ENCODE measurements around the gene BDNF. TPM values are rescaled to one million over a fixed set of nuclear protein-coding genes. Genes with fewer than 3 reads are reported as not detected.

BDNF gene
- total RNA-seq, 1 experiment from 2014 or later, result 8.3 TPM

DNA sequence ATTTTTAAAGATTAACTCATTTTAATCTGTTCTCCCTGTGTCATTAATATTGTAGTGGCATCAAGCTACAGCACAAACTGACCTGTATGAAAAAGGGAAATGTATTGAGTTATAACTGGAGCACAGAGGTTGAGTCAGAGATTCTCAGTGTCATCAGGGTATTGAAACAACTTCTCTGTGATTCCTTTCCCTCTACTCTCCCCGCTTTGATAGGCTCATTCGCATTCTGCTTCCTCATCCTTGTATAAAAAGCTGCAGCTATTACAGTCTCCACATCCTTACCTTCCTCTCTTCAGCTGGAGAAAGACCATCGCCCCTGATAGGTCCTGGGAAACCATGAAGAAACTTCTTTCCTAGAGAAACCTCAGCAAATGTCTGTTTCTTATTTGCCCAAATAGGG is 90.0 kb downstream of the BDNF start:
- Mint-ChIP-seq H3K9me3 (ENCODE audit: low read depth, unreplicated experiment) (no peaks in the 10 kb centered on the region), H3K27me3 (ENCODE audit: unreplicated experiment) (peaks cover 24% of the 10 kb centered on the region), H3K4me3 (ENCODE audit: low read depth, unreplicated experiment) (no peak overlapping the region), H3K27ac (ENCODE audit: unreplicated experiment) (no peak overlapping the region), H3K36me3 (ENCODE audit: insufficient read depth, unreplicated experiment) (no peaks in the 10 kb centered on the region), H3K4me1 (ENCODE audit: low read depth, unreplicated experiment) (no peaks in the 10 kb centered on the region)
- CTCF ChIA-PET, result no interaction called here
- DNase-seq, result no peak
- TF ChIP-seq, protein P1, sequence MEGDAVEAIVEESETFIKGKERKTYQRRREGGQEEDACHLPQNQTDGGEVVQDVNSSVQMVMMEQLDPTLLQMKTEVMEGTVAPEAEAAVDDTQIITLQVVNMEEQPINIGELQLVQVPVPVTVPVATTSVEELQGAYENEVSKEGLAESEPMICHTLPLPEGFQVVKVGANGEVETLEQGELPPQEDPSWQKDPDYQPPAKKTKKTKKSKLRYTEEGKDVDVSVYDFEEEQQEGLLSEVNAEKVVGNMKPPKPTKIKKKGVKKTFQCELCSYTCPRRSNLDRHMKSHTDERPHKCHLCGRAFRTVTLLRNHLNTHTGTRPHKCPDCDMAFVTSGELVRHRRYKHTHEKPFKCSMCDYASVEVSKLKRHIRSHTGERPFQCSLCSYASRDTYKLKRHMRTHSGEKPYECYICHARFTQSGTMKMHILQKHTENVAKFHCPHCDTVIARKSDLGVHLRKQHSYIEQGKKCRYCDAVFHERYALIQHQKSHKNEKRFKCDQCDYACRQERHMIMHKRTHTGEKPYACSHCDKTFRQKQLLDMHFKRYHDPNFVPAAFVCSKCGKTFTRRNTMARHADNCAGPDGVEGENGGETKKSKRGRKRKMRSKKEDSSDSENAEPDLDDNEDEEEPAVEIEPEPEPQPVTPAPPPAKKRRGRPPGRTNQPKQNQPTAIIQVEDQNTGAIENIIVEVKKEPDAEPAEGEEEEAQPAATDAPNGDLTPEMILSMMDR (IDR thresholded peaks at IDR 0.05; ENCODE audit: unreplicated experiment), result no peak
- intact Hi-C loops (cut with micrococcal nuclease; ENCODE audit: unreplicated experiment), result no loop called here
- BruUV-seq (replicated peaks), result no TSS peak

DNA sequence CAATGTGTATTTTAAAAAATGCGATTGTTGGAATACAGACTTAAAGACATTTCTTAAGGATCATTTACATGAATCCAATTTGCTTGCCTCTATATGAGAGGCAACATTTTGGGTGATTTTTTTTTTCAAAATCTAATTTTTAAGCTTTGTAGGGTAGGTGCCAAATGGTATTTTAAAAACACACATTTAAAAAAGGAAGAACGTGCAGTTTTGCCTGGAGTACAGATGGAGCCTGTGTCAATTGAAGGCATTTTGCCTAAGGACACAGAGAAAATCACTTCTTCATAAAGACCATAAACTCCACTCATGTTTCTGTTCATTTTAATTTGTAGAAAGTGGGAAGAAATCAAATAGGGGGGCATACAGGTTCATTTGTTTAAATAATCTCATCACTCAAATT is 91.3 kb downstream of the BDNF start:
- intact Hi-C loops (cut with micrococcal nuclease; ENCODE audit: unreplicated experiment), result no loop called here
- CTCF ChIA-PET, result no interaction called here
- Mint-ChIP-seq H3K4me1 (ENCODE audit: low read depth, unreplicated experiment) (no peaks in the 10 kb centered on the region), H3K9me3 (ENCODE audit: low read depth, unreplicated experiment) (no peaks in the 10 kb centered on the region), H3K27me3 (ENCODE audit: unreplicated experiment) (peaks cover 24% of the 10 kb centered on the region), H3K4me3 (ENCODE audit: low read depth, unreplicated experiment) (no peak overlapping the region), H3K27ac (ENCODE audit: unreplicated experiment) (no peak overlapping the region), H3K36me3 (ENCODE audit: insufficient read depth, unreplicated experiment) (no peaks in the 10 kb centered on the region)
- TF ChIP-seq, protein P1 (IDR thresholded peaks at IDR 0.05; ENCODE audit: unreplicated experiment), result no peak
- BruUV-seq (replicated peaks), result no TSS peak
- DNase-seq, result no peak

DNA sequence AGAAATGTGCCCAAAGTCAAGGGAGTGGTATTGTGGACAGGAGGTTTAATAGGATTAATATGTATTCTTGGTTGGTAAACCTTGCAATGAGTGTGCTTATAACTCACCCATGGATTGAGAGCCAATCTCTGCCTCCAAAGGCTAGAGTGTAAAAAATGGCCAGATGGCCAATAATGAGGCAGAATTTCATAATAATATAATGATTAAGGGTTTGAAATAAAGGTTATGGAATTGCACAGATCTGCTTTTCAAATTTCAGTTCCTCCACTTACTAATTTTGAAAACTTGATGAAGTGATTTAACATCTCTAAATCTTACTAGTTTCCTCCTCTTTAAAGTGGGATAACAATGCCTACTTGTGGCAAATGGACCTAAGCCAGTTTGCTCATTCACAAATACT is 94.8 kb downstream of the BDNF start:
- no peak overlapping the region for H3K27ac Mint-ChIP-seq (ENCODE audit: unreplicated experiment)
- no TSS peak for BruUV-seq (replicated peaks)
- intact Hi-C loops (cut with micrococcal nuclease; ENCODE audit: unreplicated experiment), result no loop called here
- H3K36me3 Mint-ChIP-seq (ENCODE audit: insufficient read depth, unreplicated experiment), result no peaks in the 10 kb centered on the region
- no peak overlapping the region for H3K4me3 Mint-ChIP-seq (ENCODE audit: low read depth, unreplicated experiment)
- no peaks in the 10 kb centered on the region for H3K9me3 Mint-ChIP-seq (ENCODE audit: low read depth, unreplicated experiment)
- TF ChIP-seq, protein P1 (IDR thresholded peaks at IDR 0.05; ENCODE audit: unreplicated experiment), result no peak
- H3K27me3 Mint-ChIP-seq (ENCODE audit: unreplicated experiment), result peaks cover 6% of the 10 kb centered on the region
- CTCF ChIA-PET, result no interaction called here
- no peaks in the 10 kb centered on the region for H3K4me1 Mint-ChIP-seq (ENCODE audit: low read depth, unreplicated experiment)
- DNase-seq, result no peak

Other genes with a start within 250 kb of the BDNF start
- 50.0 and 51.4 TPM in 2 replicates for gene LGR4, start 227.7 kb downstream of the BDNF start, total RNA-seq (2022)
- 43.7 and 46.4 TPM in 2 replicates for gene LIN7C, start 193.7 kb downstream of the BDNF start, total RNA-seq (2022)

Measured in Calu3 (cell line).